DOHH2 (cell line): Measurements from ENCODE around the gene B4GALT5.

Source experiments
- CTCF ChIP-seq: fragments of 200-600 bp; sonication (generic); IDR thresholded peaks from one replicate; pipeline ENCODE4 v1.5.1; 2014; ENCODE audit warnings: antibody characterized with exemption, mild to moderate bottlenecking, low read depth, low read length; ENCODE audit not compliant: poor library complexity, severe bottlenecking
- EZH2phosphoT487 ChIP-seq: fragments of 200-600 bp; sonication (generic); IDR thresholded peaks from 2 replicates; pipeline ENCODE4 v1.6.1; 2017; ENCODE audit warnings: borderline replicate concordance, mild to moderate bottlenecking, antibody characterized with exemption, low read length, moderate library complexity, mixed read lengths

DNA sequence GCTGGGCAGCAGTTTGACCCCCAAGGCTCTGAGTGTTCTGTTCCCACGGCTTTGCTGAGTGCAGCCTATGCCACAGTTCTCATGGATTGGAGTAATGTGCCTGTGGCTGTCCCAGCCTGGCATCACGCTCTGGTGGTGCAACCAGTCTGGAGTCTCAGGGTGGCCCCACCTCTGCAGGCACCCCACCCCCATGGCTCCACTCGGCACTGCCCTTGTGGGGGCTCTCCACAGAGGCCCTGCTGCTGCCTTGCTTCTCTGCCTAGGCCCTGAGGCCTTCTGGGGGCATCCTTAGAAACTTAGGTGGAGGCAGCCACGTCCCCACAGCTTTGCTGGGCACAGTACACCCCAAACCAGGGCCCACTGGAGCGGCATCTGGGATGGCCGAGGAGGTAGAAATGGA lies 25.4 kb upstream of the B4GALT5 start:
- no peak for TF ChIP-seq CTCF
- no peak for TF ChIP-seq EZH2phosphoT487
